ENCODE results near the gene SASH1. TPM values are rescaled to one million over a fixed set of nuclear protein-coding genes. Genes with fewer than 3 reads are reported as not detected.

The SASH1 gene
- total and polyA plus RNA-seq, 2 of the 8 experiments (the other 6 are each of a cell fraction or from before 2014, with no cell fraction given), result 6.0 to 20.2 TPM

DNA sequence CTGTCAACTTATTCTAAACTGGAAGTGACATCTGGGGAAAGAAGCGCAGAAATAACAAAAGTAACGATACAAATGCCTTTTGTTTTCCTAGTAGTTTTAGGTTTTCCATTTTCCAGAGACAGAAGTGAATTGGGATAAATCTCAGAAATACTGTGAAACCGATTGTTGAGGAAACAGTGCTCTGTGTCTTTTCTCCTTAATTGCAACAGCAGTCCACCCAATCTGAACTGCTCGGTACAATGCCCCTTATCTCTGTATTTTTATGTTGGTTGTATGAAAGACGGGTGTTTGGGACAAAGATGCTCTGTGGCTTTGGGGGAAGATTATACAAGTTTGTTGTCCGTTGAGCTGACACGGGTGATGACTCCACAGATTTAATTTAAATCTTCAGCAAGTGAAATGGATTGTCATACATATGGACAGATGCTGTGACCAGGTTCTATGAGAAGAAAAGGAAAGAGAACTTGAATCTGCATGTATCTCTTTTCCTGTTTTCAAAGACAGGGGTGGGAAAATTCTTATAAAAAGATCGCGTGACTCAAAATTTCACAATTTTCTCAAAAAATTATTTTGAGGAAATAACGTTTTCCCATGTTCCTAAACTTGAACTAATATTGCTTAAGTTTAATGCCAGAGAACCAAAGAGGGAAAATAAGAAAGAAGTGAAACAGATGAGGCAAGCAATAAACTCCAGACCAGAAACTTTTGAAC lies 41.2 kb downstream of the SASH1 start:
- Histone ChIP-seq H3K9ac (replicated peaks in 1 of 4; ENCODE audit: extremely low read depth in 1 of 4, low read depth in 3 of 4, low read length in 3 of 4) (no peak overlapping the region), H3K56ac (replicated peaks; ENCODE audit: insufficient read length, low read depth, low read length) (no peak overlapping the region), H4K8ac (ENCODE audit: extremely low read depth, insufficient read depth, low read length) (no peak overlapping the region), H4K5ac (ENCODE audit: insufficient read length, low read depth, low read length) (no peak overlapping the region), H4K91ac (replicated peaks; ENCODE audit: insufficient read length, low read length) (no peak overlapping the region), H3K79me1 (ENCODE audit: low read depth, low read length) (peaks cover 12% of the 10 kb centered on the region), H3K27me3 (replicated peaks in 1 of 4; ENCODE audit: control insufficient read depth in 3 of 4, extremely low read depth in 1 of 4, insufficient read depth in 3 of 4, low read length in 3 of 4) (no peaks in the 10 kb centered on the region), H3K79me2 (ENCODE audit: control insufficient read depth in 1 of 2, insufficient read depth in 2 of 2, low read length in 2 of 2) (peaks cover 0 to 58% of the 10 kb centered on the region in 2 experiments; a peak in 2 of 4 replicates), H3K4me2 (ENCODE audit: insufficient read depth in 1 of 2, low read depth in 2 of 2, low read length in 2 of 2) (no peak overlapping the region), H3K23ac (ENCODE audit: insufficient read length) (no peak overlapping the region), H3K9me3 (ENCODE audit: insufficient read depth in 2 of 2, low read depth in 1 of 2, low read length in 1 of 2) (no peaks in the 10 kb centered on the region), H2BK12ac (ENCODE audit: low read depth, low read length) (no peak overlapping the region), H3K4ac (replicated peaks; ENCODE audit: insufficient read length, low read depth, low read length) (no peak overlapping the region), H3K18ac (ENCODE audit: extremely low read depth, low read length) (no peak overlapping the region), H2BK5ac (ENCODE audit: low read depth, low read length) (no peak overlapping the region), H2BK20ac (ENCODE audit: low read length) (no peak overlapping the region), H2AK5ac (ENCODE audit: low read depth, low read length) (no peak overlapping the region), H3K36me3 (ENCODE audit: control insufficient read depth in 2 of 4, insufficient read depth in 4 of 4, low read length in 3 of 4) (no peaks in the 10 kb centered on the region), H2AFZ (ENCODE audit: low read length) (no peak overlapping the region), H2BK120ac (replicated peaks; ENCODE audit: low read depth, low read length) (no peak overlapping the region), H3K27ac (ENCODE audit: low read depth, low read length) (no peak overlapping the region), H3K14ac (ENCODE audit: insufficient read length) (no peak overlapping the region), H3K23me2 (ENCODE audit: low read depth, low read length) (no peaks in the 10 kb centered on the region; the same call in 1 of the 2 replicates), H3K4me1 (replicated peaks in 1 of 4; ENCODE audit: control insufficient read depth in 3 of 4, insufficient read depth in 4 of 4, low read length in 3 of 4) (peaks cover 0 to 7% (median 2%) of the 10 kb centered on the region in 4 experiments; a peak in 4 of 7 replicates), H2BK15ac (ENCODE audit: low read length) (no peak overlapping the region), H4K20me1 (replicated peaks in 1 of 2; ENCODE audit: control insufficient read depth in 1 of 2, insufficient read depth in 2 of 2, low read length in 2 of 2) (peaks cover 2 to 7% of the 10 kb centered on the region in 2 experiments), H3K4me3 (ENCODE audit: extremely low read depth in 1 of 4, insufficient read depth in 2 of 4, low read depth in 3 of 4, low read length in 4 of 4) (no peak overlapping the region)
- no peak for TF ChIP-seq POU5F1 (IDR thresholded peaks at IDR 0.05; ENCODE audit: low read depth, low read length)
- TF ChIP-seq SP4 (IDR thresholded peaks at IDR 0.05; ENCODE audit: low read length), result no peak
- CTCF ChIA-PET (ENCODE audit: partially characterized antibody), result interaction anchor here (1.4 kb wide), 1 partner anchor 10 kb away, joined by 5 read pairs; no protein-coding TSS in a partner anchor
- WGBS, 2 experiments (ENCODE audit: extremely low coverage in 1 of 2, insufficient coverage in 1 of 2, insufficient read length in 1 of 2, insufficient replicate concordance in 2 of 2, low coverage in 1 of 2, low lambda C conversion rate in 2 of 2, missing lambda C conversion rate in 1 of 2), result 77% methylated on average over 10 of the region's 10 CpGs; no CpG with 5 or more reads in 1 of the 2 experiments
- FAIRE-seq, result no peak
- DNase-seq (ENCODE audit: low read depth in 1 of 2, low spot score in 2 of 2), result no peak
- POLR2A ChIA-PET (ENCODE audit: partially characterized antibody), result no interaction called here

Data from H1 (cell line).